GM12872 (cell line): ENCODE results near the gene SDCCAG8.

Experiments
- CTCF ChIP-seq: IDR thresholded peaks from 3 replicates; pipeline ENCODE4 v1.5.1; 2011; ENCODE audit warnings: low read depth, mild to moderate bottlenecking, low read length, moderate library complexity; ENCODE audit not compliant: insufficient read depth

SDCCAG8 gene

DNA sequence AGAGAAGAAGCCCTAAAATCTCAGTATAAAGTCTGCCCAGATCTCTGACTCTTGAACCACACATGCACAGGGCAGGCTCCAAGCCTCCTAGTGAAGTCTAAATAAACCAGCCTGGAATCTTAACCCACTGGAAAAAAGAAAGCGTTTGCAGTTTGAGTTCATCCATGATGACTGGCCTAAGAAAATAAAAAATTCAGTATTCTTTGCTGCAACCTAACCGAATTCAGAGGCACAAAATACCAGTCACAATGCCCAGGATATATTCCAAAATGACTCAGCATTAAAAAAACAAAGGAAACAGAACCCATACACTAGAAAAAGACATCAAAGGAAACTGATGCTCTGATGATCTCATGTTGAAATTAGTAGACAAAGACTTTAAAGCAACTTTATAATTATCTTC is 269.2 kb downstream of the SDCCAG8 start:
- no peak for TF ChIP-seq CTCF

DNA sequence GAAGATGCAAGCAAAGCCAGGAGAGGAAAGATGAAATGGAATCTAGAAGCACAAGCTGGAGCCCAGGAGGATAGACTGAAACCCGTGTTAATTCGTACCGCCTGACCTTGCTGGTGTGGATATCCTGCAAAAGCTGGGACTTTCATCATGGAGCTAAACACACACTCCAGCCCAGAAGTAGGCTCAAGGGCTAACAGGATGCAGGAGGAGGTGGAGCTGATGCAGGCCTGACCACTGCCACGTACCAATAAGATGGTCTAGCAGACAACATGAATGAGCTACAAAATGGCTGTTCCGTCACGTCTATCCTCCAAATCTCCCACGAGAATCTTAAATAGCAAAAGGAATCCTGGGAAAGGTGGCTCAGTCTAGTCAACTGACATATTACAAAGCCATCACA is 270.3 kb downstream of the SDCCAG8 start:
- TF ChIP-seq CTCF = no peak

DNA sequence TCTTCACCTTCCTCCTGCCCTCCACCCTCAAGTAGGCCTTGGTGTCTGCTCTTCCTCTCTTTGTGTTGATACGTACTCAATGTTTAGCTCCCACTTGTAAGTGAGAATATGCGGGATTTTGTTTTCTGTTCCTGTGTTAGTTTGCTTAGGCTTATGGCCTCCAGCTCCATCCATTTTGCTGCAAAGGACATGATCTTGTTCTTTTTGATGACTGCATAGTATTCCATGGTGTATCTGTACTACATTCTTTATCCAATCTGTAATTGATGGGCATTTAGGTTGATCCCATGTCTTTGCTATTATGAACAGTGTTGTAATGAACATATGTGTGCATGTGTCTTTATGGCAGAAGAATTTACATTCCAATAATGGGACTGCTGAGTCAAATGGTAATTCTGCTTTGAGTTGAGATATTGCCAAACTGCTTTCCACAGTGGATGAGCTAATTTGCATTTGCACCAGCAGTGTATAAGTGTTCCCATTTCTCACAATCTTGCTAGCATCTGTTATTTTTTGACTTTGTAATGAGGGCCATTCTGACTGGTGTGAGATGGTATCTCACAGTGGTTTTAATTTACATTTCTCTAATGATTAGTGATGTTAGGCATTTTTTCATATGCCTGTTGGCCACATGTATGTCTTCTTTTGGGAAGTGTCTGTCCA is 272.7 kb downstream of the SDCCAG8 start:
- TF ChIP-seq CTCF = no peak

DNA sequence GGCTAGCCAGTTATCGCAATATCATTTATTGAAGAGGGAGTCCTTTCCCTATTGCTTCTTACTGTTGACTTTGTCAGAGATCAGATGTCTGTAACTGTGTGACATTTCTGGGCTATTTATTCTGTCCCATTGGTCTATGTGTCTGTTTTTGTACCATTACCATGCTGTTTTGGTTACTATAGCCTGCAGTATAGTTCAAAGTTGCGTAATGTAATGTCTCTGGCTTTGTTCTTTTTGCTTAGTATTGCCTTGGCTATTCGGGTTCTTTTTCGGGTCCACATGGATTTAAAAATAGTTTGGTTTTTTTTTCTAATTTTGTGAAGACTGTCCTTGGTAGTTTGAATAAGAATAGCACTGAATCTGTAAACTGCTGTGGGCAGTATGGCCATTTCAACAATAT is 273.7 kb downstream of the SDCCAG8 start:
- no peak for TF ChIP-seq CTCF

DNA sequence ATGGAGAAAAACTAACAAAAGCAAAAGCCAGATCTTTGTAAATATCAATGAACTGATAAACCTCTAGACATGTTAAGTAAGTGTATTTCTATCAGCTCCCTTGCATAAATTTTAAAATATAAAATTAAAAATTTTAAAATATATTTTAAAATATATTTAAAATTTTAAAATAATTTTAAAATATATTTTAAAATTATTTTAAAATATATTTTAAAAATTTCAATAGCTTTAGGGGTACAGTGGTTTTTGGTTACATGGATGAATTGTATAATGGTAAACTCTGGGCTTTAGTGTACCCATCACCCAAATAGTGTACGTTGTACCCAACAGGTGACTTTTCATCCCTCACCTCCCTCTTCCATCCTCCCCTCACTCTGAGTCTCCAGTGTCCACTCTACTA is 279.2 kb downstream of the SDCCAG8 start:
- no peak for TF ChIP-seq CTCF

- TF ChIP-seq CTCF = no peak
Observed at GRCh38 chr1:243539636-243540035, 283.8 kb downstream of the SDCCAG8 start.

- TF ChIP-seq CTCF = no peak
Observed at GRCh38 chr1:243542739-243543415, 287.0 kb downstream of the SDCCAG8 start.
